22Rv1 (cell line): ENCODE results near the gene CST6.

ENCODE experiments used
- H3K27ac ChIP-seq: fragments of 450-650 bp; 2 replicates; pipeline ENCODE4 v1.5.1; 2017
- CTCF ChIP-seq: fragments of 450-650 bp; IDR thresholded peaks from 2 replicates; pipeline ENCODE4 v1.5.1; 2017; ENCODE audit warnings: mild to moderate bottlenecking
- ZFX ChIP-seq: fragments of 450-650 bp; IDR thresholded peaks from 2 replicates; pipeline ENCODE4 v1.6.1; 2017; ENCODE audit warnings: antibody characterized with exemption, borderline replicate concordance

The CST6 gene

GRCh38 chr11:66042996-66043906 is 31.4 kb downstream of the CST6 start:
- H3K27ac ChIP-seq = no peak overlapping the region
- TF ChIP-seq ZFX (no peak), CTCF (no peak)

GRCh38 chr11:66044757-66045156 is 32.9 kb downstream of the CST6 start:
- H3K27ac ChIP-seq = no peak overlapping the region
- TF ChIP-seq ZFX = no peak
- TF ChIP-seq CTCF = no peak

GRCh38 chr11:66045177-66045639 is 33.4 kb downstream of the CST6 start:
- H3K27ac ChIP-seq = no peak overlapping the region
- TF ChIP-seq ZFX (no peak), CTCF (peak; percentile 96)

- no peak overlapping the region for H3K27ac ChIP-seq
- TF ChIP-seq ZFX (no peak), CTCF (no peak)
These were observed 35.1 kb downstream of the CST6 start for GRCh38 chr11:66046901-66047300.

GRCh38 chr11:66047541-66048365 is 35.9 kb downstream of the CST6 start:
- TF ChIP-seq CTCF (no peak), ZFX (no peak)
- H3K27ac ChIP-seq = no peak overlapping the region

GRCh38 chr11:66048547-66049323 is 36.9 kb downstream of the CST6 start, which contains the start of gene GAL3ST3:
Gene GAL3ST3, minus strand, starts transcription at chr11:66049161. Its CDS starts 3,746 bp downstream, at chr11:66045415.
- no peak within 1 kb of the TSS for H3K27ac ChIP-seq
- TF ChIP-seq CTCF (no peak), ZFX (no peak)
